ENCODE measurements around the gene VAMP3.

VAMP3 gene

DNA sequence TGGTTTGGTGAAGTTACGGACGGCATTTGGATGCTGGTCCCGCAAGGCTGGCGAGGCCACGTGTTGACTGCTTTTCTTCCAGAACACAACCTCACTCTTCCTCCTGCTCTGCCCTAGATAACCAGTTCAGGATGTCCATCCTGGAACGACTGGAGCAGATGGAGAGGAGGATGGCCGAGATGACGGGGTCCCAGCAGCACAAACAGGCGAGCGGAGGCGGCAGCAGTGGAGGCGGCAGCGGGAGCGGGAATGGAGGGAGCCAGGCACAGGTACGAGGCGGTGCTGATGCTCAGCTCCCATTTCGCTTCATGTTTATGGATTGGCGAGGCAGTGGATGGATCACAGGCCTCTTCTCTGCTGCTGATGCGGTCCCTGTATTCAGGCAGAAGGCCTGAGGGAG, 38.8 kb upstream of the VAMP3 start:
- no peaks in the 10 kb centered on the region for H4K20me1 ChIP-seq (ENCODE audit: insufficient read depth, low read length, poor library complexity, severe bottlenecking)
- no peaks in the 10 kb centered on the region for H3K9me3 ChIP-seq (ENCODE audit: insufficient read depth, low read depth, low read length)
- no peak overlapping the region for H3K9ac ChIP-seq (ENCODE audit: low read depth, low read length, poor library complexity, severe bottlenecking)
- H2AFZ ChIP-seq (ENCODE audit: low read length), result no peak overlapping the region
- no peaks in the 10 kb centered on the region for H3K27me3 ChIP-seq (ENCODE audit: insufficient read depth, low read length, poor library complexity, severe bottlenecking)
- H3F3A ChIP-seq (ENCODE audit: low read depth), result no peaks in the 10 kb centered on the region
- H3K79me2 ChIP-seq (ENCODE audit: insufficient read depth, low read length), result no peaks in the 10 kb centered on the region
- no peaks in the 10 kb centered on the region for H3K4me1 ChIP-seq (ENCODE audit: insufficient read depth, low read length, poor library complexity, severe bottlenecking)
- no peaks in the 10 kb centered on the region for H3K9me2 ChIP-seq (replicated peaks; ENCODE audit: low read depth, low read length)
- H3K36me3 ChIP-seq (ENCODE audit: insufficient read depth, low read length), result no peaks in the 10 kb centered on the region
- no peak overlapping the region for H3K4me3 ChIP-seq (ENCODE audit: low read length, poor library complexity, severe bottlenecking)
- TF ChIP-seq, protein P1, sequence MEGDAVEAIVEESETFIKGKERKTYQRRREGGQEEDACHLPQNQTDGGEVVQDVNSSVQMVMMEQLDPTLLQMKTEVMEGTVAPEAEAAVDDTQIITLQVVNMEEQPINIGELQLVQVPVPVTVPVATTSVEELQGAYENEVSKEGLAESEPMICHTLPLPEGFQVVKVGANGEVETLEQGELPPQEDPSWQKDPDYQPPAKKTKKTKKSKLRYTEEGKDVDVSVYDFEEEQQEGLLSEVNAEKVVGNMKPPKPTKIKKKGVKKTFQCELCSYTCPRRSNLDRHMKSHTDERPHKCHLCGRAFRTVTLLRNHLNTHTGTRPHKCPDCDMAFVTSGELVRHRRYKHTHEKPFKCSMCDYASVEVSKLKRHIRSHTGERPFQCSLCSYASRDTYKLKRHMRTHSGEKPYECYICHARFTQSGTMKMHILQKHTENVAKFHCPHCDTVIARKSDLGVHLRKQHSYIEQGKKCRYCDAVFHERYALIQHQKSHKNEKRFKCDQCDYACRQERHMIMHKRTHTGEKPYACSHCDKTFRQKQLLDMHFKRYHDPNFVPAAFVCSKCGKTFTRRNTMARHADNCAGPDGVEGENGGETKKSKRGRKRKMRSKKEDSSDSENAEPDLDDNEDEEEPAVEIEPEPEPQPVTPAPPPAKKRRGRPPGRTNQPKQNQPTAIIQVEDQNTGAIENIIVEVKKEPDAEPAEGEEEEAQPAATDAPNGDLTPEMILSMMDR (conservative IDR thresholded peaks at IDR 0.05; ENCODE audit: low read length), result no peak
- no peak for TF ChIP-seq EZH2phosphoT487 (IDR thresholded peaks at IDR 0.05; ENCODE audit: borderline replicate concordance)
- H3K4me2 ChIP-seq (ENCODE audit: low read depth, low read length, poor library complexity, severe bottlenecking), result no peak overlapping the region

DNA sequence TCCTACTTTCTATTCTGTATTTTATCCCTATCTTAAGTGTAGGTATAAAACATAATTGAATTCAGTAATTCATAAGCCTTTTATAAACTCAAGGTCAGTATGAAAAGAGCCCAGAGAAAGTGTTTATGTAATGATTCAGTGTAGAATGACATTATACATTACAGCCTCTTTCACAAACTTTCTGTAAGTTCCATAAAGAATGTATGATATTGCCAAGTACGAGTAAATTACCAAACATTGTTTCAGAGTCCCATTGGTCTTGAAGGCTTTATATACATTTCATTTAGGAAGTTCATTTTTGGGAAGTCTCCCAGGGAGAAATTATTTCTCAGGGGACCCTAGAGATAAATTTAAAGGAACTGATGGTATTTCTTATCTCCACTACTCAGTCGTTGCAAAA, 37.8 kb upstream of the VAMP3 start:
- Histone ChIP-seq H3K9me2 (replicated peaks; ENCODE audit: low read depth, low read length) (no peaks in the 10 kb centered on the region), H2AFZ (ENCODE audit: low read length) (no peak overlapping the region), H3K4me2 (ENCODE audit: low read depth, low read length, poor library complexity, severe bottlenecking) (no peak overlapping the region), H3K36me3 (ENCODE audit: insufficient read depth, low read length) (no peaks in the 10 kb centered on the region), H3K4me3 (ENCODE audit: low read length, poor library complexity, severe bottlenecking) (no peak overlapping the region), H3K9ac (ENCODE audit: low read depth, low read length, poor library complexity, severe bottlenecking) (no peak overlapping the region), H3K4me1 (ENCODE audit: insufficient read depth, low read length, poor library complexity, severe bottlenecking) (no peaks in the 10 kb centered on the region), H3K9me3 (ENCODE audit: insufficient read depth, low read depth, low read length) (no peaks in the 10 kb centered on the region), H3K27me3 (ENCODE audit: insufficient read depth, low read length, poor library complexity, severe bottlenecking) (no peaks in the 10 kb centered on the region), H3F3A (ENCODE audit: low read depth) (no peaks in the 10 kb centered on the region), H3K79me2 (ENCODE audit: insufficient read depth, low read length) (no peaks in the 10 kb centered on the region), H4K20me1 (ENCODE audit: insufficient read depth, low read length, poor library complexity, severe bottlenecking) (no peaks in the 10 kb centered on the region)
- TF ChIP-seq, protein P1 (conservative IDR thresholded peaks at IDR 0.05; ENCODE audit: low read length), result no peak
- no peak for TF ChIP-seq EZH2phosphoT487 (IDR thresholded peaks at IDR 0.05; ENCODE audit: borderline replicate concordance)

DNA sequence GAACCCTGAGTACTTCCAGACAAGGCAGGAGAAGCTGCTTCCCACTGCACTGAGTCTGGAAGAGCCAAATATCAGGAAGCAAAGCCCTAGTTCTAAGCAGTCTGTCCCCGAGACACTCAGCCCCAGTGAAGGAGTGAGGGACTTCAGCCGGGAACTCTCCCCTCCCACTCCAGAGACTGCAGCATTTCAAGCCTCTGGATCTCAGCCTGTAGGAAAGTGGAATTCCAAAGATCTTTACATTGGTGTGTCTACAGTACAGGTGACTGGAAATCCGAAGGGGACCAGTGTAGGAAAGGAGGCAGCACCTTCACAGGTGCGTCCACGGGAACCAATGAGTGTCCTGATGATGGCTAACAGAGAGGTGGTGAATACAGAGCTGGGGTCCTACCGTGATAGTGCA, 33.1 kb upstream of the VAMP3 start:
- Histone ChIP-seq H4K20me1 (ENCODE audit: insufficient read depth, low read length, poor library complexity, severe bottlenecking) (no peaks in the 10 kb centered on the region), H3K4me1 (ENCODE audit: insufficient read depth, low read length, poor library complexity, severe bottlenecking) (peaks cover 3% of the 10 kb centered on the region), H3K27me3 (ENCODE audit: insufficient read depth, low read length, poor library complexity, severe bottlenecking) (no peaks in the 10 kb centered on the region), H3K9me3 (ENCODE audit: insufficient read depth, low read depth, low read length) (no peaks in the 10 kb centered on the region), H2AFZ (ENCODE audit: low read length) (no peak overlapping the region), H3K9ac (ENCODE audit: low read depth, low read length, poor library complexity, severe bottlenecking) (no peak overlapping the region), H3K4me3 (ENCODE audit: low read length, poor library complexity, severe bottlenecking) (no peak overlapping the region), H3K79me2 (ENCODE audit: insufficient read depth, low read length) (no peaks in the 10 kb centered on the region), H3K4me2 (ENCODE audit: low read depth, low read length, poor library complexity, severe bottlenecking) (no peak overlapping the region), H3K36me3 (ENCODE audit: insufficient read depth, low read length) (no peaks in the 10 kb centered on the region), H3F3A (ENCODE audit: low read depth) (no peaks in the 10 kb centered on the region), H3K9me2 (replicated peaks; ENCODE audit: low read depth, low read length) (no peaks in the 10 kb centered on the region)
- TF ChIP-seq, protein P1 (conservative IDR thresholded peaks at IDR 0.05; ENCODE audit: low read length), result no peak
- TF ChIP-seq EZH2phosphoT487 (IDR thresholded peaks at IDR 0.05; ENCODE audit: borderline replicate concordance), result no peak
